Gastrocnemius medialis (tissue), 4 donors: ENCODE data around the gene UPK1A.

ENCODE experiments used
- POLR2A ChIP-seq, 2 donors: fragments of 450-650 bp; IDR thresholded peaks; one replicate each; pipeline ENCODE4 v1.6.1; 2017; ENCODE audit warnings: antibody characterized with exemption in 2 of 2, mild to moderate bottlenecking in 2 of 2, moderate library complexity in 2 of 2
- TF ChIP-seq, protein P1 (sequence below), 5 experiments: fragments of 450-650 bp in 3 of 5; fragments of 200-600 bp in 2 of 5; sonication (generic) in 2 of 5; IDR thresholded peaks in 4 of 5; conservative IDR thresholded peaks in 1 of 5; 1 replicate in 4 of 5; 2 replicates in 1 of 5; pipeline ENCODE4 v1.5.1; 2016 to 2019; ENCODE audit warnings: antibody characterized with exemption in 5 of 5, mild to moderate bottlenecking in 3 of 5, moderate library complexity in 3 of 5

DNA sequence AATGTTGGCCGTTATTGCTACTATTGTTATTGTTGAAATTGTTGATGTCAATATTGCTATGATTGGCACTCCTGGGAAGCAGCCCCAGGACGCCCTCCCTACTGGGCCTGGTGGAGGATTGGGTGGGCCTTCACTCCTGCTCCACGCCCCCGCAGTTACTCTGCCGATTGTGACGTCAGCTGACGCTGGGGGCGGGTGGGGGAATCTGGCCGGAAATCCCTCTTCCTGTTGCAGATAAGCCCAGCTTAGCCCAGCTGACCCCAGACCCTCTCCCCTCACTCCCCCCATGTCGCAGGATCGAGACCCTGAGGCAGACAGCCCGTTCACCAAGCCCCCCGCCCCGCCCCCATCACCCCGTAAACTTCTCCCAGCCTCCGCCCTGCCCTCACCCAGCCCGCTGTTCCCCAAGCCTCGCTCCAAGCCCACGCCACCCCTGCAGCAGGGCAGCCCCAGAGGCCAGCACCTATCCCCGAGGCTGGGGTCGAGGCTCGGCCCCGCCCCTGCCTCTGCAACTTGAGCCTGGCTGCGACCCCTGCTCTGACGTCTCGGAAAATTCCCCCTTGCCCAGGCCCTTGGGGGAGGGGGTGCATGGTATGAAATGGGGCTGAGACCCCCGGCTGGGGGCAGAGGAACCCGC lies 24.7 kb upstream of the UPK1A start, which contains the start of gene ETV2:
- TF ChIP-seq, protein P1, sequence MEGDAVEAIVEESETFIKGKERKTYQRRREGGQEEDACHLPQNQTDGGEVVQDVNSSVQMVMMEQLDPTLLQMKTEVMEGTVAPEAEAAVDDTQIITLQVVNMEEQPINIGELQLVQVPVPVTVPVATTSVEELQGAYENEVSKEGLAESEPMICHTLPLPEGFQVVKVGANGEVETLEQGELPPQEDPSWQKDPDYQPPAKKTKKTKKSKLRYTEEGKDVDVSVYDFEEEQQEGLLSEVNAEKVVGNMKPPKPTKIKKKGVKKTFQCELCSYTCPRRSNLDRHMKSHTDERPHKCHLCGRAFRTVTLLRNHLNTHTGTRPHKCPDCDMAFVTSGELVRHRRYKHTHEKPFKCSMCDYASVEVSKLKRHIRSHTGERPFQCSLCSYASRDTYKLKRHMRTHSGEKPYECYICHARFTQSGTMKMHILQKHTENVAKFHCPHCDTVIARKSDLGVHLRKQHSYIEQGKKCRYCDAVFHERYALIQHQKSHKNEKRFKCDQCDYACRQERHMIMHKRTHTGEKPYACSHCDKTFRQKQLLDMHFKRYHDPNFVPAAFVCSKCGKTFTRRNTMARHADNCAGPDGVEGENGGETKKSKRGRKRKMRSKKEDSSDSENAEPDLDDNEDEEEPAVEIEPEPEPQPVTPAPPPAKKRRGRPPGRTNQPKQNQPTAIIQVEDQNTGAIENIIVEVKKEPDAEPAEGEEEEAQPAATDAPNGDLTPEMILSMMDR (IDR thresholded peaks at IDR 0.05 in 4 of 5, conservative IDR thresholded peaks at IDR 0.05 in 1 of 5) = no peak
- TF ChIP-seq POLR2A (IDR thresholded peaks at IDR 0.05) = no peak
